ENCODE measurements around the gene ERGIC2. TPM values are rescaled to one million over a fixed set of nuclear protein-coding genes. Genes with fewer than 3 reads are reported as not detected.

Gene ERGIC2
- total RNA-seq, 1 donor from 2014 or later = 70.3 TPM

- H3K27ac Mint-ChIP-seq (ENCODE audit: unreplicated experiment) = no peak overlapping the region
- H3K9me3 Mint-ChIP-seq (ENCODE audit: unreplicated experiment) = no peaks in the 10 kb centered on the region
- H3K36me3 Mint-ChIP-seq (ENCODE audit: unreplicated experiment) = peaks cover 2% of the 10 kb centered on the region
- H3K4me1 Mint-ChIP-seq (ENCODE audit: unreplicated experiment) = no peaks in the 10 kb centered on the region
- DNase-seq (ENCODE audit: extremely low spot score, unreplicated experiment) = no peak
- no peaks in the 10 kb centered on the region for H3K27me3 Mint-ChIP-seq (ENCODE audit: unreplicated experiment)
- no peak for TF ChIP-seq CTCF (IDR thresholded peaks at IDR 0.05)
- no peak overlapping the region for H3K4me3 Mint-ChIP-seq (ENCODE audit: unreplicated experiment)
Measured at GRCh38 chr12:29306682-29307081, 74.3 kb downstream of the ERGIC2 start.

GRCh38 chr12:29306266-29306665 lies 74.7 kb downstream of the ERGIC2 start:
- TF ChIP-seq CTCF (IDR thresholded peaks at IDR 0.05) = no peak
- Mint-ChIP-seq H3K36me3 (ENCODE audit: unreplicated experiment) (peaks cover 2% of the 10 kb centered on the region), H3K4me3 (ENCODE audit: unreplicated experiment) (no peak overlapping the region), H3K9me3 (ENCODE audit: unreplicated experiment) (no peaks in the 10 kb centered on the region), H3K4me1 (ENCODE audit: unreplicated experiment) (no peaks in the 10 kb centered on the region), H3K27me3 (ENCODE audit: unreplicated experiment) (no peaks in the 10 kb centered on the region), H3K27ac (ENCODE audit: unreplicated experiment) (no peak overlapping the region)
- DNase-seq (ENCODE audit: extremely low spot score, unreplicated experiment) = no peak

GRCh38 chr12:29304388-29304787 lies 76.6 kb downstream of the ERGIC2 start:
- H3K27ac Mint-ChIP-seq (ENCODE audit: unreplicated experiment) = no peak overlapping the region
- H3K27me3 Mint-ChIP-seq (ENCODE audit: unreplicated experiment) = no peaks in the 10 kb centered on the region
- H3K9me3 Mint-ChIP-seq (ENCODE audit: unreplicated experiment) = no peaks in the 10 kb centered on the region
- peaks cover 6% of the 10 kb centered on the region for H3K36me3 Mint-ChIP-seq (ENCODE audit: unreplicated experiment)
- no peak for DNase-seq (ENCODE audit: extremely low spot score, unreplicated experiment)
- H3K4me1 Mint-ChIP-seq (ENCODE audit: unreplicated experiment) = no peaks in the 10 kb centered on the region
- H3K4me3 Mint-ChIP-seq (ENCODE audit: unreplicated experiment) = no peak overlapping the region
- no peak for TF ChIP-seq CTCF (IDR thresholded peaks at IDR 0.05)

GRCh38 chr12:29301114-29301513 lies 79.9 kb downstream of the ERGIC2 start:
- no peak for TF ChIP-seq CTCF (IDR thresholded peaks at IDR 0.05)
- no peaks in the 10 kb centered on the region for H3K27me3 Mint-ChIP-seq (ENCODE audit: unreplicated experiment)
- no peak overlapping the region for H3K27ac Mint-ChIP-seq (ENCODE audit: unreplicated experiment)
- H3K4me3 Mint-ChIP-seq (ENCODE audit: unreplicated experiment) = no peak overlapping the region
- no peaks in the 10 kb centered on the region for H3K9me3 Mint-ChIP-seq (ENCODE audit: unreplicated experiment)
- no peak for DNase-seq (ENCODE audit: extremely low spot score, unreplicated experiment)
- peaks cover 9% of the 10 kb centered on the region for H3K36me3 Mint-ChIP-seq (ENCODE audit: unreplicated experiment)
- H3K4me1 Mint-ChIP-seq (ENCODE audit: unreplicated experiment) = no peaks in the 10 kb centered on the region

GRCh38 chr12:29299633-29300032 lies 81.3 kb downstream of the ERGIC2 start:
- no peak overlapping the region for H3K27ac Mint-ChIP-seq (ENCODE audit: unreplicated experiment)
- TF ChIP-seq CTCF (IDR thresholded peaks at IDR 0.05) = no peak
- no peaks in the 10 kb centered on the region for H3K9me3 Mint-ChIP-seq (ENCODE audit: unreplicated experiment)
- H3K4me1 Mint-ChIP-seq (ENCODE audit: unreplicated experiment) = no peaks in the 10 kb centered on the region
- H3K4me3 Mint-ChIP-seq (ENCODE audit: unreplicated experiment) = no peak overlapping the region
- DNase-seq (ENCODE audit: extremely low spot score, unreplicated experiment) = no peak
- no peaks in the 10 kb centered on the region for H3K27me3 Mint-ChIP-seq (ENCODE audit: unreplicated experiment)
- H3K36me3 Mint-ChIP-seq (ENCODE audit: unreplicated experiment) = peaks cover 9% of the 10 kb centered on the region

All from osteocyte (in vitro differentiated cells).